Mesangial cell (primary cell): ENCODE data around the gene MAPK8. TPM values are rescaled to one million over a fixed set of nuclear protein-coding genes. Genes with fewer than 3 reads are reported as not detected.

Source experiments
- total RNA-seq: library from RNA; depleted of rRNA; stranded (reverse); fragments of >200 nt; gene quantifications from 2 replicates; pipeline ENCODE4 v1.2.3, GENCODE V29; 2015

The MAPK8 gene
- 39.0 and 44.2 TPM in 2 replicates for total RNA-seq

DNA sequence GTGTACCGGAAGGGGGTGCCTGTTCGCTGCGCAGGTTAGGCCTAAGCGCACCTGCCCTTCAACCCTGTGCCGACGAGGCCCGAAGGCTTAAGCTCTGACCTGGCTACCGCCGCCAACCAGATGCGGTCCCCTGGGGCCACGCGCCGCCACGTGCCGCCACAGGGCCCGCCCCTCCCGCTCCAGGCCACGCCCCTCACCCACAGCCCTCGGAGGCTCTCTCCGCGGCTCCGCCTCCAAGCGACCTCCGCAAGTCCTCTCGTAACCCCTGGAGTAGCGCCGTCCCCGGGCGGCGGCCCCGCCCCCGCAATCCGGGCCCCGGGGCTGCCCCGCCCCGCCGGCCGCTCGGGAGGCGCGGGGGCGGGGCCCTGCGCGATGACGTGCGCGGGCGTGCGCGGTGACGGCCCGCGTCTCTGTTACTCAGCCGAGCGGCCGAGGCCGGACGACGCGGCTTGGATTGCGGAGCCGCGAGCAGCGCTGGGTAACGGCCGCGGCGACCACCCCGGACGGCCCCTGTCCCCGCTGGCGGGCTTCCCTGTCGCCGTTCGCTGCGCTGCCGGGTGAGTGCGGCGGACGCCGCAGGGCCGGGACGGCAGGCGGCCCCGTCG is at the start of gene MAPK8:
TSS of gene MAPK8 (plus strand) at position 413 of the 605 bp plus-strand sequence. CDS start 94,984 bp downstream, outside the sequence.

DNA sequence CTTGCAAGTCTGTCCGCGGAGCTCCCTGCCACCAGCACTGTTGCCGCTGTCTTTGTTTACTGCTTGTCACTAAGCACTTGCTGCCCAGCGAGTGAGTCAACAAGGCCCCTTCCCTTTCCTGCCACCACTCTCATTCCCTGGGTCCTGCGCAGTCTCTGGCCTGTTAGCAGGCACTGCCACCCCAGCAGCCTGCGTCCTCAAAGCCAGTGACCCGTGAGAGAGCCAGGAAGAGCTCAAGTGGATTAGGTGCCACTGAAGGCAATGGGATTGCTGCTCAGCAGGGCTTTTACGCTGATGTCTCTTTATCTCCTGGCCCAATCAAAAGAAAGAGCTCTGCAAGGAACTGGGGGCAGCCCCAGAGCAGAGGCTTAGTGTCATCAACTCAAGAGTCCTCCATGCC is 31.8 kb upstream of the MAPK8 start, which contains the start of gene FRMPD2:
TSS of gene FRMPD2 (minus strand) at position 61 of the 400 bp plus-strand sequence. CDS start 129 bp downstream, outside the sequence.

Other genes with a start within 250 kb of the MAPK8 start
- gene FRMPD2, start 32.0 kb upstream of the MAPK8 start, total RNA-seq = not detected in 2 replicates